Chondrocyte (in vitro differentiated cells): ENCODE measurements around the gene NRXN3. TPM values are rescaled to one million over a fixed set of nuclear protein-coding genes. Genes with fewer than 3 reads are reported as not detected.

ENCODE experiments used
- DNase-seq: peaks from one replicate; pipeline ENCODE4 v3.0.0; 2021; ENCODE audit warnings: mixed read lengths, low spot score
- H3K27ac Mint-ChIP-seq: one replicate; pipeline ENCODE4 v1.8.0; 2021; ENCODE audit warnings: mild to moderate bottlenecking, moderate library complexity, mixed read lengths; ENCODE audit not compliant: unreplicated experiment
- H3K27me3 Mint-ChIP-seq: 2 replicates; pipeline ENCODE4 v1.8.0; 2021; ENCODE audit warnings: low read depth, mixed read lengths
- H3K36me3 Mint-ChIP-seq: 2 replicates; pipeline ENCODE4 v1.8.0; 2021; ENCODE audit warnings: low read depth, mixed read lengths
- H3K4me1 Mint-ChIP-seq: 2 replicates; pipeline ENCODE4 v1.8.0; 2021; ENCODE audit warnings: low read depth, mild to moderate bottlenecking, mixed read lengths
- H3K4me3 Mint-ChIP-seq: one replicate; pipeline ENCODE4 v1.8.0; 2021; ENCODE audit warnings: mild to moderate bottlenecking, moderate library complexity, mixed read lengths; ENCODE audit not compliant: unreplicated experiment
- H3K9me3 Mint-ChIP-seq: 2 replicates; pipeline ENCODE4 v1.8.0; 2021; ENCODE audit warnings: low read depth, mixed read lengths
- CTCF ChIP-seq: fragments of 200-600 bp; sonication (generic); IDR thresholded peaks from 2 replicates; pipeline ENCODE4 v1.5.0; 2021; ENCODE audit warnings: antibody characterized with exemption, mild to moderate bottlenecking, moderate library complexity
- total RNA-seq: library from RNA; stranded (reverse); gene quantifications from 3 replicates; pipeline ENCODE4 v1.2.1, GENCODE V29; 2021

NRXN3 gene
- total RNA-seq, 1 donor from 2014 or later: 7.9 TPM

GRCh38 chr14:79840831-79841230 is 1670.7 kb downstream of the NRXN3 start:
- H3K27ac Mint-ChIP-seq: no peak overlapping the region
- DNase-seq: no peak
- H3K4me3 Mint-ChIP-seq: no peak overlapping the region
- H3K27me3 Mint-ChIP-seq: no peaks in the 10 kb centered on the region
- TF ChIP-seq CTCF: no peak
- peaks cover 3% of the 10 kb centered on the region for H3K9me3 Mint-ChIP-seq
- no peaks in the 10 kb centered on the region for H3K36me3 Mint-ChIP-seq
- H3K4me1 Mint-ChIP-seq: peaks cover 30% of the 10 kb centered on the region

- no peak overlapping the region for H3K27ac Mint-ChIP-seq
Observed at GRCh38 chr14:79841433-79841832, 1671.3 kb downstream of the NRXN3 start.

GRCh38 chr14:79842270-79842669 is 1672.1 kb downstream of the NRXN3 start:
- Mint-ChIP-seq H3K36me3 (no peaks in the 10 kb centered on the region), H3K9me3 (peaks cover 3% of the 10 kb centered on the region), H3K4me3 (no peak overlapping the region), H3K27me3 (no peaks in the 10 kb centered on the region), H3K27ac (peak overlapping the region; percentile 58), H3K4me1 (peaks cover 19% of the 10 kb centered on the region)
- DNase-seq: no peak
- no peak for TF ChIP-seq CTCF

More at GRCh38 chr14:79841433-79841832, 1671.3 kb downstream of the NRXN3 start:
- no peak for TF ChIP-seq CTCF
- DNase-seq: no peak
- H3K9me3 Mint-ChIP-seq: peaks cover 3% of the 10 kb centered on the region
- peaks cover 24% of the 10 kb centered on the region for H3K4me1 Mint-ChIP-seq
- H3K36me3 Mint-ChIP-seq: no peaks in the 10 kb centered on the region
- H3K27me3 Mint-ChIP-seq: no peaks in the 10 kb centered on the region
- H3K4me3 Mint-ChIP-seq: no peak overlapping the region

- H3K4me1 Mint-ChIP-seq: peaks cover 22% of the 10 kb centered on the region
- no peak for TF ChIP-seq CTCF
- DNase-seq: no peak
- no peak overlapping the region for H3K4me3 Mint-ChIP-seq
- peaks cover 4% of the 10 kb centered on the region for H3K9me3 Mint-ChIP-seq
- H3K27me3 Mint-ChIP-seq: no peaks in the 10 kb centered on the region
- H3K27ac Mint-ChIP-seq: no peak overlapping the region
- no peaks in the 10 kb centered on the region for H3K36me3 Mint-ChIP-seq
Observed at GRCh38 chr14:79852950-79853744, 1683.0 kb downstream of the NRXN3 start.

GRCh38 chr14:79855789-79856188 is 1685.6 kb downstream of the NRXN3 start:
- no peak for TF ChIP-seq CTCF
- DNase-seq: no peak
- Mint-ChIP-seq H3K27me3 (no peaks in the 10 kb centered on the region), H3K36me3 (no peaks in the 10 kb centered on the region), H3K9me3 (no peaks in the 10 kb centered on the region), H3K4me3 (no peak overlapping the region), H3K4me1 (peaks cover 28% of the 10 kb centered on the region), H3K27ac (peak overlapping the region; percentile 2)
